ENCODE results near the gene OXLD1. TPM values are rescaled to one million over a fixed set of nuclear protein-coding genes. Genes with fewer than 3 reads are reported as not detected.

The OXLD1 gene
- total RNA-seq, 2 experiments from 2014 or later = 43.6 to 49.9 TPM

GRCh38 chr17:81672504-81672903, 6.1 kb upstream of the OXLD1 start:
- Mint-ChIP-seq H3K27me3 (no peaks in the 10 kb centered on the region), H3K9me3 (no peaks in the 10 kb centered on the region), H3K4me1 (peaks cover 21% of the 10 kb centered on the region), H3K4me3 (no peak overlapping the region), H3K36me3 (ENCODE audit: low read depth) (peaks cover 31% of the 10 kb centered on the region), H3K27ac (no peak overlapping the region)
- POLR2A ChIA-PET = no interaction called here
- CTCF ChIA-PET = interaction anchor here (1.2 kb wide), 1 partner anchor 10 kb away, joined by 4 read pairs; no protein-coding TSS in a partner anchor
- no peak for DNase-seq

DNA sequence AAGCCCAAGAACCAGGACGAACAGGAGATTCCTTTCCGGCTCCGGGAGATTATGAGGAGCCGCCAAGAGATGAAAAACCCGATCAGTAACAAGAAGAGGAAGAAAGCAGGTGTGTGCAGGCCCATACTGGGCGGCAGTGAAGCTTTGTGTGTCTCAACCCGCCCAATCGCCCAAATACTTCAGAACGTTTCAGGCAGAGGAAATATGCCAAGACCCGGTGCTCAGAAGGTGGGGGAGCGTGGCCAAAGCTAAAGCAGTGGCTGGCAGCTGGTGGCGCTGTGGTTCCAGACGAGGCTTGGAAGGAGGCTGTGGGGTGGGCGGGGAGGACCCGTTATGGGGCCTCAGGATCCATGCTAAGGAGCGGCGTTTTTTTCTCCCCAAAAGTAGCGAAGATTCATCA, 1.3 kb upstream of the OXLD1 start:
- POLR2A ChIA-PET = interaction anchor here (0.5 kb wide), 1 partner anchor 225 kb away, joined by 3 read pairs; no protein-coding TSS in a partner anchor
- H3K4me1 Mint-ChIP-seq = peaks cover 46% of the 10 kb centered on the region

DNA sequence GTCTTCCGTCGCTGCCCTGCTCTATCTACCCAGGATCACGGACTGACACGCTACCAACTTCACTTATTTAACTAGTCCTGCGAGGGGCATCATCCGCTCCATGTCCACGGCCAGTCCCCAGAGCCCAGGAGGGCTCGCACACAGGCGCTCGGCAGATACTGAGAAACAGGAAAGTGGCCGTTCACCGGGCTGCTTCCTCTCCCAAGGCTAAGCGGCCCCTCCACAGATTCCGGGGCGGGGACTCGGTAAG, 388 bp downstream of the OXLD1 start:
- no peaks in the 10 kb centered on the region for H3K9me3 Mint-ChIP-seq
- peak overlapping the region; percentile 91 for H3K27ac Mint-ChIP-seq
- DNase-seq = peak; percentile 34
- H3K36me3 Mint-ChIP-seq (ENCODE audit: low read depth) = peaks cover 44% of the 10 kb centered on the region
- POLR2A ChIA-PET = interaction anchor here (1.0 kb wide), 1 partner anchor 18 kb away, joined by 3 read pairs; the partner anchor contains the start of genes ARL16 and HGS
- H3K4me1 Mint-ChIP-seq = peaks cover 54% of the 10 kb centered on the region
- no peaks in the 10 kb centered on the region for H3K27me3 Mint-ChIP-seq
- CTCF ChIA-PET = interaction anchor here (0.6 to 2.4 kb wide), 2 partner anchors 18 to 36 kb away, joined by 3 to 12 read pairs; partner anchors contain the start of genes ARL16 and HGS
- H3K4me3 Mint-ChIP-seq = peak overlapping the region; percentile 88

More for the DNA sequence above, 1.3 kb upstream of the OXLD1 start:
- Mint-ChIP-seq H3K27ac (peak overlapping the region; percentile 84), H3K4me3 (peak overlapping the region; percentile 88), H3K27me3 (no peaks in the 10 kb centered on the region), H3K36me3 (ENCODE audit: low read depth) (peaks cover 50% of the 10 kb centered on the region), H3K9me3 (no peaks in the 10 kb centered on the region)
- DNase-seq = no peak
- CTCF ChIA-PET = interaction anchor here (0.7 to 2.4 kb wide), 3 partner anchors 16 to 576 kb away, joined by 3 to 12 read pairs (median 4); partner anchors contain the start of genes ARL16 and HGS

DNA sequence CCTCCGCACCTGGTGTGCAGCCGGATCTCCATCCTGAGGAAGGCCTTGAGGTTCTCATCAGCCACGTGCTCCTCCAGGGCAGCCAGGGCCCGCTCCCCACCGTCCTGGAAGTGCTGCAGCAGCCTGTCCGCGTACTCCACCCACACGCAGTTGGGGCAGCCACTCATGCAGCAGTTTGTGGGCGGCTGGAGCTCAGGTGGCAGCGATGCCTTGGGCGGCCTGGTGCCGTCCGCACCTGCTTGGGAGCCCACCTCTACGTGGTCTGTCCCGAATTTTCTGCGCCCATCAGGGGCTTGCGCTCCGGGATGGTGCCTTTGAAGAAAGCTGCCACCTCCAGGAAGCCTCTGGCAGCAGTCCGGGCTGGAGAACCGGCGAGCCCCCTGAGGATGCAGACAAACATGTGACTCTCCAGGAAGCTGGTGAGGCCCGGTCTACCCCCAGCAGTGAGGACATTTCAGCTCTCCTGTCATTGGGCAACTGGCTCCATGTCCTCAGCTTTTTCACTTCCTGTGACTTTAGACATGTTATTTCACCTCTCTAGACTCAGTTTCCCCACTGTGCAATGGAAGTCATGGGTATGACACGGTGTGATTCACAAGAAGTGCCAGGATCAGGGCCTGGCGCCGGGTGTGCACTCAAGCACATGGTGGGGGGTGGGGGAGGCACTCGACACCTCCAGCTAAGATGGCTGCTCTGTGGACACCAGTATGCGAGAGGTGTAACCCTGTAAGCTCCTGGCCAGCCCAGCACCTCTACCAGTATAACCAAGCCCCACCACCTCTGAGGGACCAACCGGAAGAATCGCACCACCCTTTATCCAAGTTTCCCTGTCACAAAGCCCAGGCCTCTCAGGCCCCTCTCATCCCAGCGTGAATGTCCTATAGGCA, 957 bp downstream of the OXLD1 start:
- H3K4me3 Mint-ChIP-seq = peak overlapping the region; percentile 88
- no peaks in the 10 kb centered on the region for H3K9me3 Mint-ChIP-seq
- ChIA-PET CTCF (no interaction called here), POLR2A (no interaction called here)
- peaks cover 43% of the 10 kb centered on the region for H3K36me3 Mint-ChIP-seq (ENCODE audit: low read depth)
- DNase-seq = peak; percentile 54
- H3K27ac Mint-ChIP-seq = peak overlapping the region; percentile 91
- H3K27me3 Mint-ChIP-seq = no peaks in the 10 kb centered on the region
- peaks cover 54% of the 10 kb centered on the region for H3K4me1 Mint-ChIP-seq

GRCh38 chr17:81664051-81664470, 2.3 kb downstream of the OXLD1 start:
- POLR2A ChIA-PET = no interaction called here
- Mint-ChIP-seq H3K4me1 (peaks cover 49% of the 10 kb centered on the region), H3K27ac (peak overlapping the region; percentile 99), H3K9me3 (no peaks in the 10 kb centered on the region), H3K36me3 (ENCODE audit: low read depth) (peaks cover 38% of the 10 kb centered on the region), H3K27me3 (no peaks in the 10 kb centered on the region), H3K4me3 (no peak overlapping the region)
- no peak for DNase-seq
- CTCF ChIA-PET = interaction anchor here (0.7 to 1.0 kb wide), 2 partner anchors 9 to 23 kb away, joined by 3 to 4 read pairs; no protein-coding TSS in a partner anchor

DNA sequence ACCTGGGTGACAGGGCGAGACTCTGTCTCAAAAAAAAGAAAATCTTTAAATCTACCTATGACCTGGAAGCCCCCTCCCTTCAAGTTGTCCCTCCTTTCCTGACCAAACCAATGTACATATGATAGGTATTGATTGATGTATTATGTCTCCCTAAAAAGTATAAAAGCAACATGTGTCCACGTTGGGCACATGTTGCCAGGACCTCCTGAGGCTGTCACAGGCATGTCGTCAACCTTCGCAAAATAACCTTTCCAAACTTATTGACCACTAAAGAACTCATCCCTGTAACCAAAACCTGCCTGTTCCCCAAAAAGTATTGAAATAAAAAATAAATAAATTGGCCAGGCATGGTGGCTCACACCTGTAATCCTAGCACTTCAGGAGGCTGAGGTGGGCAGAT, 4.4 kb downstream of the OXLD1 start:
- peaks cover 40% of the 10 kb centered on the region for H3K4me1 Mint-ChIP-seq
- DNase-seq = no peak
- H3K4me3 Mint-ChIP-seq = no peak overlapping the region
- no peaks in the 10 kb centered on the region for H3K9me3 Mint-ChIP-seq
- H3K27me3 Mint-ChIP-seq = no peaks in the 10 kb centered on the region
- CTCF ChIA-PET = interaction anchor here (0.6 to 0.9 kb wide), 2 partner anchors 14 to 61 kb away, joined by 3 read pairs; no protein-coding TSS in a partner anchor
- H3K36me3 Mint-ChIP-seq (ENCODE audit: low read depth) = peaks cover 24% of the 10 kb centered on the region
- POLR2A ChIA-PET = no interaction called here
- peak overlapping the region; percentile 99 for H3K27ac Mint-ChIP-seq

- Mint-ChIP-seq H3K4me1 (peaks cover 38% of the 10 kb centered on the region), H3K9me3 (no peaks in the 10 kb centered on the region), H3K36me3 (ENCODE audit: low read depth) (peaks cover 15% of the 10 kb centered on the region), H3K4me3 (no peak overlapping the region), H3K27ac (no peak overlapping the region), H3K27me3 (no peaks in the 10 kb centered on the region)
- DNase-seq = no peak
- CTCF ChIA-PET = interaction anchor here (1.1 to 1.4 kb wide), 3 partner anchors 10 to 299 kb away, joined by 3 to 5 read pairs (median 3); no protein-coding TSS in a partner anchor
- POLR2A ChIA-PET = no interaction called here
Measured at GRCh38 chr17:81660441-81660840, 6.0 kb downstream of the OXLD1 start.

- H3K4me3 Mint-ChIP-seq = no peak overlapping the region
- no peak overlapping the region for H3K27ac Mint-ChIP-seq
- ChIA-PET CTCF (interaction anchor here (0.6 kb wide), 1 partner anchor 139 kb away, joined by 5 read pairs; no protein-coding TSS in a partner anchor), POLR2A (no interaction called here)
- H3K36me3 Mint-ChIP-seq (ENCODE audit: low read depth) = peaks cover 2% of the 10 kb centered on the region
- no peaks in the 10 kb centered on the region for H3K9me3 Mint-ChIP-seq
- peaks cover 29% of the 10 kb centered on the region for H3K4me1 Mint-ChIP-seq
- H3K27me3 Mint-ChIP-seq = no peaks in the 10 kb centered on the region
- no peak for DNase-seq
Measured at GRCh38 chr17:81659038-81659437, 7.4 kb downstream of the OXLD1 start.

DNA sequence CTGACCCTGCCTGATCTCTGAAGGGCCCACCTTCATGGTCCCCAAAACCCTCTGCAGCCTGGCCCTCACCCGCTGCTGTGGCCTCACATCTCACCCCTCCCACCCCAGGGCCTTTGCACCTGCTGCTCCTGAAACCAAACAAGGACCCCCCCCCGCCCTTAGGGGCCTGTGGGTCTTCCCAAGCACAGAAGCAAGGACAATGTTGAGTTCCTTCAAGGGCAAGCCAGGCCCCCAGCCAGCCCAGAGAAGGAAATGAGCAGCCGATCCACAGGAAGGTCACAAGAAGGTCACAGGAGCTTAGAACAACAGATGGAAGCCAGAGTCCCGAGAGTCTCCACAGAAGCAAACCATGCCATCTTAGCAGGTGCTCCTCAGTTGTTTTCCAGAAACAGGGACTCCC, 9.6 kb downstream of the OXLD1 start:
- peak overlapping the region; percentile 85 for H3K27ac Mint-ChIP-seq
- ChIA-PET POLR2A (interaction anchor here (0.6 kb wide), 1 partner anchor 21 kb away, joined by 5 read pairs; no protein-coding TSS in a partner anchor), CTCF (interaction anchor here (2.5 kb wide), 1 partner anchor 10 kb away, joined by 11 read pairs; no protein-coding TSS in a partner anchor)
- peak; percentile 22 for DNase-seq
- no peaks in the 10 kb centered on the region for H3K27me3 Mint-ChIP-seq
- no peaks in the 10 kb centered on the region for H3K9me3 Mint-ChIP-seq
- H3K4me3 Mint-ChIP-seq = no peak overlapping the region
- H3K36me3 Mint-ChIP-seq (ENCODE audit: low read depth) = no peaks in the 10 kb centered on the region
- H3K4me1 Mint-ChIP-seq = peaks cover 33% of the 10 kb centered on the region

- ChIA-PET CTCF (interaction anchor here (2.5 kb wide), 1 partner anchor 9 kb away, joined by 11 read pairs; no protein-coding TSS in a partner anchor), POLR2A (no interaction called here)
- H3K4me3 Mint-ChIP-seq = no peak within 1 kb of the TSS
- H3K27me3 Mint-ChIP-seq = no peaks in the 10 kb centered on the region
- no peaks in the 10 kb centered on the region for H3K9me3 Mint-ChIP-seq
- no peak for DNase-seq
- no peaks in the 10 kb centered on the region for H3K36me3 Mint-ChIP-seq (ENCODE audit: low read depth)
- H3K27ac Mint-ChIP-seq = peak within 1 kb of the TSS; percentile 85
- peaks cover 35% of the 10 kb centered on the region for H3K4me1 Mint-ChIP-seq
Measured at GRCh38 chr17:81656118-81656743, 10.2 kb downstream of the OXLD1 start, which contains the start of gene PDE6G. TSS of gene PDE6G (minus strand) at chr17:81656542. CDS start at chr17:81653305, 3,237 bp downstream.

DNA sequence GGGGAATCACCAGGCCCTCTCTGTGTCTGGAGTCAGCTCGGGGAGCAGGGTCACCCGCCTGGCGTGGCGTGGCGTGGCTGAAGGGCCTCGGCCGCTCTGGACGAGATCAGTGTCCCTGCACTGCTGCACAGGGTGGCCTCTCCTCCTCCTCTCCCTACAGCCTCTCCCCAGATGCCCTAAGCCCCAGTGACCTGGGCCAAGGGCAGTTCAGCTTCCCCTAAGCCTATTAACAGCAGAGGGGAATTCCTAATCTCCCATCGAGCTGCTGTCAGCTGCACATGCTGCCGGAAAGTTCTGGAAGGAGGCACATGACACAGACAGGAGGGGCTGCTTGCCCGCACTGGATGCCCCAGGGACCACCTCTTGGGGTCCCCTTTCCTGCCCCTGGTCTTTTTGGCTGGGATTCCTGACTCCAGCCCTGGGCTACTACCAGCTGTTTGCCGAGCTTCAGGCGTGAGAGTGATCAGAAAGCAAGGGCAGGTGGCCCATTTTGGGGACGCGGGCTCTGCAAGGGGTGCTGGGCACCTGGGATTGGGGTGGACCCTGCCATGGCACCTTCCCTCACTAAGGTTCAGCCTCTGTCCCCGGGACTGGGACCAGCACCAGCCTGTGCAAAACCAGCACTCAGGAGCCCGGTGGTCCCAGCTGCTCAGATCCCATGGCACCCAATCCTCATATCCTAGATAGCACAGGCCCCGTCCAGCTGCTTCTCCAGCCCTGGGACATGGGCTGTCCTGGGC, 10.9 kb downstream of the OXLD1 start:
- no peak for DNase-seq
- H3K4me3 Mint-ChIP-seq = no peak overlapping the region
- no peaks in the 10 kb centered on the region for H3K27me3 Mint-ChIP-seq
- no peaks in the 10 kb centered on the region for H3K36me3 Mint-ChIP-seq (ENCODE audit: low read depth)
- H3K9me3 Mint-ChIP-seq = no peaks in the 10 kb centered on the region
- no peak overlapping the region for H3K27ac Mint-ChIP-seq
- POLR2A ChIA-PET = no interaction called here
- peaks cover 35% of the 10 kb centered on the region for H3K4me1 Mint-ChIP-seq
- CTCF ChIA-PET = interaction anchor here (2.5 kb wide), 1 partner anchor 8 kb away, joined by 11 read pairs; no protein-coding TSS in a partner anchor
